Caco-2 (cell line): ENCODE results near the gene MACROD2. TPM values are rescaled to one million over a fixed set of nuclear protein-coding genes. Genes with fewer than 3 reads are reported as not detected.

Experiments
- BruUV-seq: library from RNA; stranded (reverse); fragments of 400-500 nt; replicated peaks from 2 replicates; lab custom pipeline; 2021; lab: Mats Ljungman, UMichigan
- CTCF ChIA-PET: fragments of 300-600 bp; sonication (Branson Sonifier 250); formaldehyde crosslinking; loops from one replicate; lab custom pipeline; 2022; ENCODE audit warnings: antibody characterized with exemption; lab: Charles Lee
- POLR2A ChIA-PET: fragments of 300-600 bp; sonication (Branson Sonifier 250); formaldehyde crosslinking; loops from one replicate; lab custom pipeline; 2022; ENCODE audit warnings: antibody characterized with exemption; lab: Charles Lee
- DNase-seq, 2 experiments: peaks; one replicate each; pipeline versions ENCODE4 v3.0.0 to v3.0.0-alpha.2; 2020 to 2022
- H3K27me3 ChIP-seq: replicated peaks from 2 replicates; pipeline ENCODE4 v1.6.0; 2011; ENCODE audit warnings: low read length; ENCODE audit not compliant: control insufficient read depth, insufficient read depth
- H3K36me3 ChIP-seq: 2 replicates; pipeline ENCODE4 v1.5.1; 2011; ENCODE audit warnings: low read length; ENCODE audit not compliant: control insufficient read depth, insufficient read depth
- H3K4me1 ChIP-seq: fragments of 250-450 bp; sonication (Bioruptor Pico); 2 replicates; pipeline ENCODE4 v1.5.1; 2020; ENCODE audit warnings: mild to moderate bottlenecking
- H3K4me3 ChIP-seq: 2 replicates; pipeline ENCODE4 v1.5.1; 2011; ENCODE audit warnings: low read depth, mild to moderate bottlenecking, control low read depth, low read length
- H3K9me3 ChIP-seq: fragments of 250-450 bp; sonication (Bioruptor Pico); 2 replicates; pipeline ENCODE4 v1.5.1; 2020; ENCODE audit warnings: mild to moderate bottlenecking, moderate library complexity
- H3K27ac Mint-ChIP-seq: one replicate; pipeline ENCODE4 v1.8.0; 2022; ENCODE audit warnings: mixed read lengths; ENCODE audit not compliant: unreplicated experiment
- H3K27me3 Mint-ChIP-seq: one replicate; pipeline ENCODE4 v1.8.0; 2022; ENCODE audit warnings: mixed read lengths; ENCODE audit not compliant: insufficient read depth, unreplicated experiment
- H3K36me3 Mint-ChIP-seq: one replicate; pipeline ENCODE4 v1.8.0; 2022; ENCODE audit warnings: mild to moderate bottlenecking, mixed read lengths; ENCODE audit not compliant: insufficient read depth, unreplicated experiment
- H3K4me1 Mint-ChIP-seq: one replicate; pipeline ENCODE4 v1.8.0; 2022; ENCODE audit warnings: low read depth, mixed read lengths; ENCODE audit not compliant: unreplicated experiment
- H3K4me3 Mint-ChIP-seq: one replicate; pipeline ENCODE4 v1.8.0; 2022; ENCODE audit warnings: mild to moderate bottlenecking, moderate library complexity, mixed read lengths; ENCODE audit not compliant: unreplicated experiment
- H3K9me3 Mint-ChIP-seq: one replicate; pipeline ENCODE4 v1.8.0; 2022; ENCODE audit warnings: mixed read lengths; ENCODE audit not compliant: unreplicated experiment
- intact Hi-C: fragments of 100-400 bp; cut with micrococcal nuclease; formaldehyde crosslinking; loops from one replicate; pipeline ENCODE4 v1.10.0; 2022; ENCODE audit not compliant: unreplicated experiment
- total RNA-seq: library from RNA; stranded (reverse); gene quantifications from 2 replicates; pipeline ENCODE4 v1.2.3, GENCODE V29; 2022
- TF ChIP-seq, protein P1 (sequence below), 2 experiments: fragments of 200-600 bp in 1 of 2; IDR thresholded peaks; 1 replicate in 1 of 2; 2 replicates in 1 of 2; pipeline versions ENCODE4 v1.5.1 to v1.8.0; 2011 to 2022; ENCODE audit warnings: antibody characterized with exemption in 1 of 2, control low read depth in 1 of 2, inconsistent platforms in 1 of 2, low read depth in 1 of 2, low read length in 1 of 2, mild to moderate bottlenecking in 1 of 2, moderate library complexity in 1 of 2; ENCODE audit not compliant: insufficient read depth in 1 of 2, severe bottlenecking in 1 of 2, unreplicated experiment in 1 of 2

MACROD2 gene
- total RNA-seq, 1 experiment from 2014 or later = 6.4 TPM

DNA sequence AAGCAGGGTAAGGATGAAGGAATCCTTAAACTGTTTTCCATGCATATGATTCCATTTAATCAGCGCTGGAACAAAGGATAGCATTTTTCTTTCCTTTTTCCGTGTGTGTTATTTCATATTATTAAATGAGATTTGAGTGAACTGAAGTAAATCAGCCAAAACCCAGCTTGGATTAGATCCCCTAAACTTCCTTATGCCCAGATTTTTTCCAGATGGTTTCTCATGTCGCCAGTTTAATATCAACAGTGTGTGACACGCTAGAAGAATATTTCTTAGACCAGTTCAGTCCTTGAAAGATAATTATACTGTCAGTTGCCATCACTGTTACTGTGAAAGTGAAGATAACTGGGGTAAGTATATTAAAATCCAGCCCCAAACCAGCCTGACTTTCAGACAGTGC is 1568.5 kb downstream of the MACROD2 start:
- H3K9me3 ChIP-seq = no peaks in the 10 kb centered on the region
- ChIA-PET CTCF (no interaction called here), POLR2A (no interaction called here)
- no peak for DNase-seq
- H3K4me1 Mint-ChIP-seq = peaks cover 6% of the 10 kb centered on the region
- no TSS peak for BruUV-seq
- H3K36me3 ChIP-seq = no peaks in the 10 kb centered on the region
- no peak overlapping the region for H3K4me3 ChIP-seq
- no peaks in the 10 kb centered on the region for H3K36me3 Mint-ChIP-seq
- H3K27ac Mint-ChIP-seq = no peak overlapping the region
- TF ChIP-seq, protein P1, sequence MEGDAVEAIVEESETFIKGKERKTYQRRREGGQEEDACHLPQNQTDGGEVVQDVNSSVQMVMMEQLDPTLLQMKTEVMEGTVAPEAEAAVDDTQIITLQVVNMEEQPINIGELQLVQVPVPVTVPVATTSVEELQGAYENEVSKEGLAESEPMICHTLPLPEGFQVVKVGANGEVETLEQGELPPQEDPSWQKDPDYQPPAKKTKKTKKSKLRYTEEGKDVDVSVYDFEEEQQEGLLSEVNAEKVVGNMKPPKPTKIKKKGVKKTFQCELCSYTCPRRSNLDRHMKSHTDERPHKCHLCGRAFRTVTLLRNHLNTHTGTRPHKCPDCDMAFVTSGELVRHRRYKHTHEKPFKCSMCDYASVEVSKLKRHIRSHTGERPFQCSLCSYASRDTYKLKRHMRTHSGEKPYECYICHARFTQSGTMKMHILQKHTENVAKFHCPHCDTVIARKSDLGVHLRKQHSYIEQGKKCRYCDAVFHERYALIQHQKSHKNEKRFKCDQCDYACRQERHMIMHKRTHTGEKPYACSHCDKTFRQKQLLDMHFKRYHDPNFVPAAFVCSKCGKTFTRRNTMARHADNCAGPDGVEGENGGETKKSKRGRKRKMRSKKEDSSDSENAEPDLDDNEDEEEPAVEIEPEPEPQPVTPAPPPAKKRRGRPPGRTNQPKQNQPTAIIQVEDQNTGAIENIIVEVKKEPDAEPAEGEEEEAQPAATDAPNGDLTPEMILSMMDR (IDR thresholded peaks at IDR 0.05; ENCODE audit: insufficient read depth in 1 of 2, low read depth in 1 of 2, low read length in 1 of 2, severe bottlenecking in 1 of 2, unreplicated experiment in 1 of 2) = no peak
- H3K27me3 Mint-ChIP-seq = no peaks in the 10 kb centered on the region
- no peaks in the 10 kb centered on the region for H3K4me1 ChIP-seq
- no peaks in the 10 kb centered on the region for H3K27me3 ChIP-seq
- no peak overlapping the region for H3K4me3 Mint-ChIP-seq
- intact Hi-C loops = no loop called here
- H3K9me3 Mint-ChIP-seq = no peaks in the 10 kb centered on the region

GRCh38 chr20:15564981-15565380 is 1569.7 kb downstream of the MACROD2 start:
- Mint-ChIP-seq H3K36me3 (no peaks in the 10 kb centered on the region), H3K9me3 (no peaks in the 10 kb centered on the region), H3K4me1 (peaks cover 6% of the 10 kb centered on the region), H3K27ac (no peak overlapping the region), H3K27me3 (no peaks in the 10 kb centered on the region), H3K4me3 (no peak overlapping the region)
- no peak for DNase-seq
- TF ChIP-seq, protein P1 (IDR thresholded peaks at IDR 0.05; ENCODE audit: insufficient read depth in 1 of 2, low read depth in 1 of 2, low read length in 1 of 2, severe bottlenecking in 1 of 2, unreplicated experiment in 1 of 2) = no peak
- intact Hi-C loops = no loop called here
- Histone ChIP-seq H3K9me3 (no peaks in the 10 kb centered on the region), H3K4me3 (no peak overlapping the region), H3K4me1 (no peaks in the 10 kb centered on the region), H3K27me3 (no peaks in the 10 kb centered on the region), H3K36me3 (no peaks in the 10 kb centered on the region)
- ChIA-PET POLR2A (no interaction called here), CTCF (no interaction called here)
- no TSS peak for BruUV-seq

- DNase-seq = no peak
- Mint-ChIP-seq H3K27ac (no peak overlapping the region), H3K9me3 (no peaks in the 10 kb centered on the region), H3K4me1 (peaks cover 6% of the 10 kb centered on the region), H3K36me3 (no peaks in the 10 kb centered on the region), H3K27me3 (no peaks in the 10 kb centered on the region), H3K4me3 (no peak overlapping the region)
- Histone ChIP-seq H3K27me3 (no peaks in the 10 kb centered on the region), H3K4me1 (no peaks in the 10 kb centered on the region), H3K36me3 (no peaks in the 10 kb centered on the region), H3K4me3 (no peak overlapping the region), H3K9me3 (no peaks in the 10 kb centered on the region)
- TF ChIP-seq, protein P1 (IDR thresholded peaks at IDR 0.05; ENCODE audit: insufficient read depth in 1 of 2, low read depth in 1 of 2, low read length in 1 of 2, severe bottlenecking in 1 of 2, unreplicated experiment in 1 of 2) = no peak
- intact Hi-C loops = no loop called here
- no TSS peak for BruUV-seq
- ChIA-PET CTCF (no interaction called here), POLR2A (no interaction called here)
Measured at GRCh38 chr20:15565786-15566185, 1570.5 kb downstream of the MACROD2 start.
